A549 (cell line): ENCODE measurements around the gene CTCFL. TPM values are rescaled to one million over a fixed set of nuclear protein-coding genes. Genes with fewer than 3 reads are reported as not detected.

Experiments
- ATAC-seq, 2 experiments: fragments of 200-7000 bp in 1 of 2; fragments of >200 bp in 1 of 2; cut with Nextera tagmentation in 1 of 2; cut with Tn5 transposase in 1 of 2; 3 replicates each; pipeline versions ENCODE4 v1.8.0 to v1.9.1; 2018 to 2020; ENCODE audit warnings: mild to moderate bottlenecking in 1 of 2, moderate library complexity in 1 of 2
- CTCF ChIA-PET: fragments of 300-600 bp; sonication (Branson Sonifier 250); formaldehyde crosslinking; extraction: SDS; loops from one replicate; lab custom pipeline; 2021; ENCODE audit warnings: antibody characterized with exemption, inconsistent platforms; lab: Yijun Ruan, JAX
- POLR2A ChIA-PET: fragments of 350-600 bp; formaldehyde crosslinking; extraction: SDS; loops from one replicate; lab custom pipeline; 2021; ENCODE audit warnings: antibody characterized with exemption, inconsistent platforms; lab: Yijun Ruan, JAX
- DNase-seq, 2 experiments: peaks; one replicate each; pipeline versions ENCODE4 v3.0.0 to v3.0.0-alpha.2; 2011 to 2016; ENCODE audit warnings: low read depth in 1 of 2, low spot score in 1 of 2
- FAIRE-seq: peaks from 2 replicates; lab custom pipeline; 2011; peaks lifted over from hg19 to GRCh38; lab: Jason Lieb, UNC
- H3K27ac ChIP-seq, 2 experiments: fragments of >200 bp; sonication (Bioruptor Twin); formaldehyde crosslinking; 3 replicates each; pipeline ENCODE4 v1.5.1; 2016 to 2017
- H3K4me1 ChIP-seq: fragments of >200 bp; sonication (Bioruptor Twin); formaldehyde crosslinking; 3 replicates; pipeline ENCODE4 v1.6.1; 2016
- H3K4me2 ChIP-seq: fragments of >200 bp; sonication (Bioruptor Twin); formaldehyde crosslinking; 3 replicates; pipeline ENCODE4 v1.6.1; 2016
- H3K4me3 ChIP-seq: fragments of >200 bp; sonication (Bioruptor Twin); formaldehyde crosslinking; 3 replicates; pipeline ENCODE4 v1.5.1; 2016
- H3K9me3 ChIP-seq: fragments of >200 bp; sonication (Bioruptor Twin); formaldehyde crosslinking; 3 replicates; pipeline ENCODE4 v1.6.1; 2016
- BHLHE40 ChIP-seq: IDR thresholded peaks from 2 replicates; pipeline ENCODE4 v1.6.1; 2012; ENCODE audit warnings: low read depth, low read length, inconsistent platforms
- CHD2 ChIP-seq: fragments of 150-350 bp; IDR thresholded peaks from 2 replicates; pipeline ENCODE4 v1.6.1; 2014; ENCODE audit warnings: low read length; ENCODE audit not compliant: partially characterized antibody
- CTCF ChIP-seq: fragments of >200 bp; sonication (Bioruptor Twin); formaldehyde crosslinking; IDR thresholded peaks from 3 replicates; pipeline ENCODE4 v1.5.1; 2016
- ESRRA ChIP-seq: fragments of 150-350 bp; IDR thresholded peaks from 2 replicates; pipeline ENCODE4 v1.6.1; 2014; ENCODE audit warnings: mild to moderate bottlenecking, low read length, borderline replicate concordance
- FOSB ChIP-seq: fragments of 250-450 bp; sonication (Bioruptor Pico); IDR thresholded peaks from 2 replicates; pipeline ENCODE4 v1.5.0; 2020; ENCODE audit warnings: mild to moderate bottlenecking, moderate library complexity
- HES2 ChIP-seq: fragments of >200 bp; sonication (Bioruptor Twin); formaldehyde crosslinking; IDR thresholded peaks from 2 replicates; pipeline ENCODE4 v1.6.1; 2016
- HOXB13 ChIP-seq: fragments of 250-450 bp; sonication (Bioruptor Pico); IDR thresholded peaks from 2 replicates; pipeline ENCODE4 v1.5.0; 2020; ENCODE audit warnings: low read depth, mild to moderate bottlenecking, moderate library complexity
- KDM1A ChIP-seq: fragments of 200-600 bp; sonication (generic); IDR thresholded peaks from 2 replicates; pipeline ENCODE4 v1.6.1; 2016; ENCODE audit warnings: low read depth, mild to moderate bottlenecking
- KDM5A ChIP-seq: fragments of 200-600 bp; sonication (generic); IDR thresholded peaks from 2 replicates; pipeline ENCODE4 v1.6.1; 2016; ENCODE audit warnings: antibody characterized with exemption, mild to moderate bottlenecking
- MAZ ChIP-seq: fragments of 150-350 bp; IDR thresholded peaks from 2 replicates; pipeline ENCODE4 v1.6.1; 2014; ENCODE audit warnings: antibody characterized with exemption, low read depth, low read length, borderline replicate concordance
- NFE2L2 ChIP-seq: fragments of 150-350 bp; conservative IDR thresholded peaks from 2 replicates; pipeline ENCODE4 v1.6.1; 2014; ENCODE audit warnings: low read length
- NPAS2 ChIP-seq: fragments of 250-450 bp; sonication (Bioruptor Pico); IDR thresholded peaks from 2 replicates; pipeline ENCODE4 v1.8.0; 2022; ENCODE audit warnings: mild to moderate bottlenecking, moderate library complexity, borderline replicate concordance
- POLR2AphosphoS2 ChIP-seq: conservative IDR thresholded peaks from 2 replicates; pipeline ENCODE4 v1.6.1; 2012; ENCODE audit warnings: low read length, improper control_type of control experiment, inconsistent platforms
- RAD21 ChIP-seq, 2 experiments: fragments of >200 bp in 1 of 2; sonication (Bioruptor Twin) in 1 of 2; formaldehyde crosslinking in 1 of 2; IDR thresholded peaks in 1 of 2; conservative IDR thresholded peaks in 1 of 2; 2 replicates in 1 of 2; 3 replicates in 1 of 2; pipeline ENCODE4 v1.6.1; 2012 to 2018; ENCODE audit warnings: inconsistent platforms in 1 of 2
- RARB ChIP-seq: fragments of 250-450 bp; sonication (Bioruptor Pico); IDR thresholded peaks from 2 replicates; pipeline ENCODE4 v1.8.0; 2021; ENCODE audit warnings: mild to moderate bottlenecking, moderate library complexity
- SMC3 ChIP-seq: fragments of >200 bp; sonication (Bioruptor Twin); formaldehyde crosslinking; IDR thresholded peaks from 3 replicates; pipeline ENCODE4 v1.6.1; 2018; ENCODE audit warnings: inconsistent platforms
- SREBF2 ChIP-seq: fragments of 450-650 bp; IDR thresholded peaks from 2 replicates; pipeline ENCODE4 v1.6.1; 2014; ENCODE audit warnings: mild to moderate bottlenecking, moderate library complexity
- TFCP2L1 ChIP-seq: fragments of 250-450 bp; sonication (Bioruptor Pico); IDR thresholded peaks from 2 replicates; pipeline ENCODE4 v1.5.0; 2021; ENCODE audit warnings: mild to moderate bottlenecking
- ZFP36 ChIP-seq: fragments of 450-650 bp; IDR thresholded peaks from 2 replicates; pipeline ENCODE4 v1.6.1; 2014; ENCODE audit warnings: borderline replicate concordance; ENCODE audit not compliant: partially characterized antibody
- ZNF302 ChIP-seq: fragments of 250-450 bp; sonication (Bioruptor Pico); IDR thresholded peaks from 2 replicates; pipeline ENCODE4 v1.9.0; 2021; ENCODE audit warnings: inconsistent platforms, mild to moderate bottlenecking, moderate library complexity
- ZSCAN20 ChIP-seq: fragments of 250-450 bp; sonication (Bioruptor Pico); IDR thresholded peaks from 2 replicates; pipeline ENCODE4 v1.8.0; 2022; ENCODE audit warnings: mild to moderate bottlenecking, moderate library complexity
- WGBS: methylation state at CpG from one replicate; pipeline ENCODE4 v1.1.6; 2017; ENCODE audit errors: missing lambda C conversion rate; 5-methylcytosine and 5-hydroxymethylcytosine counted together
- polyA plus RNA-seq, 4 experiments: library from polyadenylated mRNA; depleted of rRNA in 3 of 4; stranded (reverse); fragments of >200 nt; fragmentation: RNase III in 1 of 4; extraction: RNeasy Plus Mini Kit Qiagen cat#74134 plus additional on column Dnase treatment in 1 of 4; gene quantifications; 2 replicates in 3 of 4; 3 replicates in 1 of 4; pipeline ENCODE4 v1.2.3, GENCODE V29; 2011 to 2017
- TF ChIP-seq, protein P1 (sequence below): fragments of 250-450 bp; sonication (Bioruptor Pico); IDR thresholded peaks from 2 replicates; pipeline ENCODE4 v1.5.0; 2021; ENCODE audit warnings: mild to moderate bottlenecking, moderate library complexity, borderline replicate concordance
- TF ChIP-seq, protein P2 (sequence below): fragments of 200-600 bp; sonication (generic); IDR thresholded peaks from 2 replicates; pipeline ENCODE4 v1.6.1; 2016; ENCODE audit warnings: antibody characterized with exemption, mild to moderate bottlenecking, moderate library complexity
- TF ChIP-seq, protein P3 (sequence below): IDR thresholded peaks from 2 replicates; pipeline ENCODE4 v1.6.1; 2012

CTCFL gene
- polyA plus RNA-seq, 2 of the 4 experiments (the other 2 are of a cell fraction), result 0.03 TPM

GRCh38 chr20:57514273-57514751 is 10.6 kb downstream of the CTCFL start:
- Histone ChIP-seq H3K9me3 (no peaks in the 10 kb centered on the region), H3K4me2 (0 out of 3 replicates have a peak overlapping the region, but pooled peaks have one; percentile 38), H3K4me1 (no peaks in the 10 kb centered on the region), H3K27ac (no peak overlapping the region), H3K4me3 (no peak overlapping the region)
- TF ChIP-seq TFCP2L1 (CRISPR knock-in tag) (no peak), SREBF2 (no peak), SMC3 (peak; percentile 99), CTCF (peak; percentile 90), NFE2L2 (no peak), HES2 (no peak), BHLHE40 (peak; percentile 50), ZSCAN20 (CRISPR knock-in tag) (no peak), RAD21 (conservative IDR thresholded peaks at IDR 0.05 in 1 of 2, IDR thresholded peaks at IDR 0.05 in 1 of 2) (peak; percentile 97 to 98), RARB (CRISPR knock-in tag) (no peak), KDM1A (no peak), ESRRA (no peak), ZFP36 (no peak), HOXB13 (CRISPR knock-in tag) (no peak), CHD2 (no peak), FOSB (no peak), KDM5A (no peak), POLR2AphosphoS2 (no peak), NPAS2 (CRISPR knock-in tag) (no peak), ZNF302 (CRISPR knock-in tag) (no peak), MAZ (no peak)
- TF ChIP-seq, protein P1, sequence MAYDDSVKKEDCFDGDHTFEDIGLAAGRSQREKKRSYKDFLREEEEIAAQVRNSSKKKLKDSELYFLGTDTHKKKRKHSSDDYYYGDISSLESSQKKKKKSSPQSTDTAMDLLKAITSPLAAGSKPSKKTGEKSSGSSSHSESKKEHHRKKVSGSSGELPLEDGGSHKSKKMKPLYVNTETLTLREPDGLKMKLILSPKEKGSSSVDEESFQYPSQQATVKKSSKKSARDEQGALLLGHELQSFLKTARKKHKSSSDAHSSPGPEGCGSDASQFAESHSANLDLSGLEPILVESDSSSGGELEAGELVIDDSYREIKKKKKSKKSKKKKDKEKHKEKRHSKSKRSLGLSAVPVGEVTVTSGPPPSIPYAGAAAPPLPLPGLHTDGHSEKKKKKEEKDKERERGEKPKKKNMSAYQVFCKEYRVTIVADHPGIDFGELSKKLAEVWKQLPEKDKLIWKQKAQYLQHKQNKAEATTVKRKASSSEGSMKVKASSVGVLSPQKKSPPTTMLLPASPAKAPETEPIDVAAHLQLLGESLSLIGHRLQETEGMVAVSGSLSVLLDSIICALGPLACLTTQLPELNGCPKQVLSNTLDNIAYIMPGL, result no peak
- TF ChIP-seq, protein P2, sequence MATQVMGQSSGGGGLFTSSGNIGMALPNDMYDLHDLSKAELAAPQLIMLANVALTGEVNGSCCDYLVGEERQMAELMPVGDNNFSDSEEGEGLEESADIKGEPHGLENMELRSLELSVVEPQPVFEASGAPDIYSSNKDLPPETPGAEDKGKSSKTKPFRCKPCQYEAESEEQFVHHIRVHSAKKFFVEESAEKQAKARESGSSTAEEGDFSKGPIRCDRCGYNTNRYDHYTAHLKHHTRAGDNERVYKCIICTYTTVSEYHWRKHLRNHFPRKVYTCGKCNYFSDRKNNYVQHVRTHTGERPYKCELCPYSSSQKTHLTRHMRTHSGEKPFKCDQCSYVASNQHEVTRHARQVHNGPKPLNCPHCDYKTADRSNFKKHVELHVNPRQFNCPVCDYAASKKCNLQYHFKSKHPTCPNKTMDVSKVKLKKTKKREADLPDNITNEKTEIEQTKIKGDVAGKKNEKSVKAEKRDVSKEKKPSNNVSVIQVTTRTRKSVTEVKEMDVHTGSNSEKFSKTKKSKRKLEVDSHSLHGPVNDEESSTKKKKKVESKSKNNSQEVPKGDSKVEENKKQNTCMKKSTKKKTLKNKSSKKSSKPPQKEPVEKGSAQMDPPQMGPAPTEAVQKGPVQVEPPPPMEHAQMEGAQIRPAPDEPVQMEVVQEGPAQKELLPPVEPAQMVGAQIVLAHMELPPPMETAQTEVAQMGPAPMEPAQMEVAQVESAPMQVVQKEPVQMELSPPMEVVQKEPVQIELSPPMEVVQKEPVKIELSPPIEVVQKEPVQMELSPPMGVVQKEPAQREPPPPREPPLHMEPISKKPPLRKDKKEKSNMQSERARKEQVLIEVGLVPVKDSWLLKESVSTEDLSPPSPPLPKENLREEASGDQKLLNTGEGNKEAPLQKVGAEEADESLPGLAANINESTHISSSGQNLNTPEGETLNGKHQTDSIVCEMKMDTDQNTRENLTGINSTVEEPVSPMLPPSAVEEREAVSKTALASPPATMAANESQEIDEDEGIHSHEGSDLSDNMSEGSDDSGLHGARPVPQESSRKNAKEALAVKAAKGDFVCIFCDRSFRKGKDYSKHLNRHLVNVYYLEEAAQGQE, result no peak
- TF ChIP-seq, protein P3, sequence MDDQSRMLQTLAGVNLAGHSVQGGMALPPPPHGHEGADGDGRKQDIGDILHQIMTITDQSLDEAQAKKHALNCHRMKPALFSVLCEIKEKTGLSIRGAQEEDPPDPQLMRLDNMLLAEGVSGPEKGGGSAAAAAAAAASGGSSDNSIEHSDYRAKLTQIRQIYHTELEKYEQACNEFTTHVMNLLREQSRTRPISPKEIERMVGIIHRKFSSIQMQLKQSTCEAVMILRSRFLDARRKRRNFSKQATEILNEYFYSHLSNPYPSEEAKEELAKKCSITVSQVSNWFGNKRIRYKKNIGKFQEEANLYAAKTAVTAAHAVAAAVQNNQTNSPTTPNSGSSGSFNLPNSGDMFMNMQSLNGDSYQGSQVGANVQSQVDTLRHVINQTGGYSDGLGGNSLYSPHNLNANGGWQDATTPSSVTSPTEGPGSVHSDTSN, result no peak
- POLR2A ChIA-PET, result no interaction called here
- ATAC-seq, result peak; percentile 74 to 88; a peak in 5 of 6 replicates
- CTCF ChIA-PET, result interaction anchor here (0.7 to 19.8 kb wide), 21 partner anchors 8 to 704 kb away, joined by 3 to 388 read pairs (median 6); no protein-coding TSS in a partner anchor
- peak; percentile 68 to 73 for DNase-seq
- peak; percentile 28 for FAIRE-seq
- WGBS, result 30% methylated on average over 17 of the region's 17 CpGs
